HepG2 (cell line): Measurements from ENCODE around the gene ROMO1. TPM values are rescaled to one million over a fixed set of nuclear protein-coding genes. Genes with fewer than 3 reads are reported as not detected.
A peak's percentile ranks its signal among the peaks of the same experiment; 100 is the strongest.

Experiments used
- BORCS8-MEF2B ChIP-seq: sonication (generic); formaldehyde crosslinking; IDR thresholded peaks from 2 replicates; pipeline ENCODE4 v1.8.0; 2022; ENCODE audit warnings: mild to moderate bottlenecking, missing genetic modification reagents
- ETS1 ChIP-seq: sonication (generic); formaldehyde crosslinking; IDR thresholded peaks from 2 replicates; pipeline ENCODE4 v1.4.0; 2020; ENCODE audit warnings: missing genetic modification reagents
- FOXK2 ChIP-seq: fragments of 450-650 bp; IDR thresholded peaks from 2 replicates; pipeline ENCODE4 v1.6.1; 2016
- IKZF4 ChIP-seq: sonication (generic); formaldehyde crosslinking; IDR thresholded peaks from 2 replicates; pipeline ENCODE4 v1.5.1; 2020; ENCODE audit warnings: borderline replicate concordance, mild to moderate bottlenecking, low read depth, missing genetic modification reagents; ENCODE audit errors: not compliant biosample characterization
- KLF12 ChIP-seq: sonication (generic); formaldehyde crosslinking; IDR thresholded peaks from 2 replicates; pipeline ENCODE4 v1.4.0; 2020; ENCODE audit warnings: missing genetic modification reagents, borderline replicate concordance
- LRRFIP1 ChIP-seq: sonication (generic); formaldehyde crosslinking; conservative IDR thresholded peaks from 2 replicates; pipeline ENCODE4 v1.4.0; 2020; ENCODE audit warnings: missing genetic modification reagents
- MBNL3 ChIP-seq: fragments of 250-450 bp; sonication (Bioruptor Pico); conservative IDR thresholded peaks from 2 replicates; pipeline ENCODE4 v1.8.0; 2022; ENCODE audit warnings: mild to moderate bottlenecking, inconsistent platforms
- NFKB2 ChIP-seq: sonication (generic); formaldehyde crosslinking; IDR thresholded peaks from 2 replicates; pipeline ENCODE4 v1.4.0; 2020; ENCODE audit warnings: missing genetic modification reagents, borderline replicate concordance
- PAF1 ChIP-seq: IDR thresholded peaks from 2 replicates; pipeline ENCODE4 v1.6.1; 2016; ENCODE audit warnings: missing genetic modification reagents, missing compliant biosample characterization
- PHB2 ChIP-seq: fragments of 450-650 bp; IDR thresholded peaks from 2 replicates; pipeline ENCODE4 v1.6.1; 2018; ENCODE audit not compliant: partially characterized antibody
- POLR2G ChIP-seq: fragments of 200-400 bp; formaldehyde crosslinking; IDR thresholded peaks from 2 replicates; pipeline ENCODE4 v1.6.1; 2018; ENCODE audit warnings: mild to moderate bottlenecking, low read depth, low read length, moderate library complexity
- PTBP1 ChIP-seq: fragments of 200-400 bp; formaldehyde crosslinking; IDR thresholded peaks from 2 replicates; pipeline ENCODE4 v1.6.1; 2018; ENCODE audit warnings: low read length, low read depth; ENCODE audit not compliant: poor library complexity, severe bottlenecking
- RBFOX2 ChIP-seq: fragments of 200-400 bp; formaldehyde crosslinking; IDR thresholded peaks from 2 replicates; pipeline ENCODE4 v1.6.1; 2017; ENCODE audit warnings: low read depth, mild to moderate bottlenecking, low read length
- SIN3A ChIP-seq: IDR thresholded peaks from 2 replicates; pipeline ENCODE4 v1.6.1; 2011; ENCODE audit warnings: low read depth, mild to moderate bottlenecking, control low read depth, low read length, borderline replicate concordance
- SIN3B ChIP-seq: fragments of 150-350 bp; IDR thresholded peaks from 2 replicates; pipeline ENCODE4 v1.6.1; 2014; ENCODE audit warnings: low read length
- SIX1 ChIP-seq: sonication (generic); formaldehyde crosslinking; IDR thresholded peaks from 2 replicates; pipeline ENCODE4 v1.4.0; 2020; ENCODE audit warnings: missing genetic modification reagents, borderline replicate concordance
- SNAPC2 ChIP-seq: sonication (generic); formaldehyde crosslinking; IDR thresholded peaks from 2 replicates; pipeline ENCODE4 v1.8.1; 2022; ENCODE audit warnings: mild to moderate bottlenecking, missing genetic modification reagents
- SP140L ChIP-seq: sonication (generic); formaldehyde crosslinking; IDR thresholded peaks from 2 replicates; pipeline ENCODE4 v1.4.0; 2020; ENCODE audit warnings: missing genetic modification reagents, borderline replicate concordance
- TBP ChIP-seq: sonication (generic); formaldehyde crosslinking; IDR thresholded peaks from 2 replicates; pipeline ENCODE4 v1.5.0; 2020; ENCODE audit warnings: missing genetic modification reagents
- THAP7 ChIP-seq: sonication (generic); formaldehyde crosslinking; IDR thresholded peaks from 2 replicates; pipeline ENCODE4 v1.8.1; 2023; ENCODE audit warnings: mild to moderate bottlenecking, missing genetic modification reagents
- TP53 ChIP-seq: sonication (generic); formaldehyde crosslinking; conservative IDR thresholded peaks from 2 replicates; pipeline ENCODE4 v1.4.0; 2020; ENCODE audit warnings: missing genetic modification reagents
- ZBTB8A ChIP-seq: sonication (generic); formaldehyde crosslinking; IDR thresholded peaks from 2 replicates; pipeline ENCODE4 v1.4.0; 2020; ENCODE audit warnings: mild to moderate bottlenecking, low read depth, missing genetic modification reagents, borderline replicate concordance
- ZFP36L2 ChIP-seq: sonication (generic); formaldehyde crosslinking; IDR thresholded peaks from 2 replicates; pipeline ENCODE4 v1.4.0; 2020; ENCODE audit warnings: missing genetic modification reagents
- ZMYM2 ChIP-seq: sonication (generic); formaldehyde crosslinking; IDR thresholded peaks from 2 replicates; pipeline ENCODE4 v1.8.0; 2022; ENCODE audit warnings: mild to moderate bottlenecking, missing genetic modification reagents
- ZNF20 ChIP-seq: sonication (generic); formaldehyde crosslinking; IDR thresholded peaks from 2 replicates; pipeline ENCODE4 v1.4.0; 2020; ENCODE audit warnings: mild to moderate bottlenecking, moderate library complexity, missing genetic modification reagents
- ZNF510 ChIP-seq: sonication (generic); formaldehyde crosslinking; IDR thresholded peaks from 2 replicates; pipeline ENCODE4 v1.4.0; 2020; ENCODE audit warnings: low read depth, mild to moderate bottlenecking, missing genetic modification reagents
- ZNF660 ChIP-seq: sonication (generic); formaldehyde crosslinking; IDR thresholded peaks from 2 replicates; pipeline ENCODE4 v1.5.1; 2020; ENCODE audit warnings: mild to moderate bottlenecking, low read depth, missing genetic modification reagents, borderline replicate concordance
- ZNF75D ChIP-seq: sonication (generic); formaldehyde crosslinking; IDR thresholded peaks from 2 replicates; pipeline ENCODE4 v1.8.1; 2023; ENCODE audit warnings: missing genetic modification reagents, mild to moderate bottlenecking, borderline replicate concordance
- ZSCAN30 ChIP-seq: sonication (generic); formaldehyde crosslinking; IDR thresholded peaks from 2 replicates; pipeline ENCODE4 v1.5.0; 2020; ENCODE audit warnings: mild to moderate bottlenecking, missing genetic modification reagents
- polyA plus RNA-seq, 8 experiments: library from polyadenylated mRNA; depleted of rRNA in 3 of 8; stranded (reverse) in 7 of 8; unstranded in 1 of 8; fragments of >200 nt; fragmentation: Illumina TruSeq in 4 of 8; extraction: Trizol in 4 of 8; gene quantifications; 2 replicates each; pipeline versions ENCODE4 v1.2.1 to v1.2.3, GENCODE V29; 2011 to 2016; ENCODE audit warnings: low read depth in 4 of 8, missing spikeins in 1 of 8, mixed read lengths in 1 of 8; ENCODE audit not compliant: insufficient read depth in 1 of 8
- total RNA-seq, 5 experiments: library from RNA; depleted of rRNA; stranded (reverse); fragments of >200 nt; fragmentation: Illumina TruSeq; extraction: Trizol; gene quantifications; 2 replicates each; pipeline ENCODE4 v1.2.3, GENCODE V29; 2016; ENCODE audit warnings: low read depth in 1 of 5

The ROMO1 gene
- total and polyA plus RNA-seq, 2 of the 13 experiments (the other 11 are each of a cell fraction or from before 2014, with no cell fraction given), result 636 to 755 TPM

- TF ChIP-seq SIN3A (0 out of 2 replicates have a peak, but pooled peaks have one; percentile 41), ETS1 (CRISPR knock-in tag) (no peak), NFKB2 (peak; percentile 13; the same call in 1 of the 2 replicates), PTBP1 (no peak), RBFOX2 (peak; percentile 43), ZBTB8A (CRISPR knock-in tag) (0 out of 2 replicates have a peak, but pooled peaks have one; percentile 32), LRRFIP1 (no peak), ZNF75D (no peak), ZNF660 (CRISPR knock-in tag) (no peak), POLR2G (peak; percentile 60), ZFP36L2 (CRISPR knock-in tag) (no peak), SP140L (CRISPR knock-in tag) (no peak), SIX1 (peak; percentile 57; the same call in 1 of the 2 replicates), PAF1 (CRISPR knock-in tag) (peak; percentile 30; the same call in 1 of the 2 replicates), SNAPC2 (no peak; the same call in 1 of the 2 replicates), TBP (CRISPR knock-in tag) (no peak), KLF12 (CRISPR knock-in tag) (no peak), IKZF4 (CRISPR knock-in tag) (peak; percentile 52), TP53 (CRISPR knock-in tag) (no peak), PHB2 (no peak), MBNL3 (no peak), SIN3B (no peak), THAP7 (CRISPR knock-in tag) (no peak), ZSCAN30 (CRISPR knock-in tag) (no peak), ZNF510 (CRISPR knock-in tag) (no peak), FOXK2 (no peak), BORCS8-MEF2B (CRISPR knock-in tag) (no peak), ZMYM2 (CRISPR knock-in tag) (no peak), ZNF20 (no peak)
These were observed 1.5 kb downstream of the ROMO1 start (continued) for GRCh38 chr20:35700625-35701148.
